GM18873 (cell line): Measurements from ENCODE around the gene EPHA7.

ENCODE experiments used
- ATAC-seq: cut with Tn5 transposase; IDR thresholded peaks from one replicate; pipeline ENCODE4 v1.9.1; 2021; ENCODE audit warnings: mild to moderate bottlenecking, moderate library complexity, moderate number of reproducible peaks; ENCODE audit not compliant: unreplicated experiment, low FRiP score

Gene EPHA7

GRCh38 chr6:93266116-93266817 lies 153.1 kb downstream of the EPHA7 start:
- ATAC-seq = no peak

GRCh38 chr6:93260881-93261280 lies 158.5 kb downstream of the EPHA7 start:
- ATAC-seq = no peak

- no peak for ATAC-seq
These were observed 160.0 kb downstream of the EPHA7 start for GRCh38 chr6:93259332-93259731.

GRCh38 chr6:93252930-93253329 lies 166.4 kb downstream of the EPHA7 start:
- ATAC-seq = no peak

GRCh38 chr6:93248631-93249030 lies 170.7 kb downstream of the EPHA7 start:
- no peak for ATAC-seq

GRCh38 chr6:93243231-93243778 lies 176.1 kb downstream of the EPHA7 start:
- no peak for ATAC-seq

- ATAC-seq = no peak
These were observed 177.3 kb downstream of the EPHA7 start for GRCh38 chr6:93242049-93242448.

GRCh38 chr6:93238632-93239031 lies 180.7 kb downstream of the EPHA7 start:
- no peak for ATAC-seq

- no peak for ATAC-seq
These were observed 183.6 kb downstream of the EPHA7 start for GRCh38 chr6:93235775-93236174.

- ATAC-seq = no peak
These were observed 192.5 kb downstream of the EPHA7 start for GRCh38 chr6:93226822-93227221.

GRCh38 chr6:93222071-93222851 lies 197.1 kb downstream of the EPHA7 start:
- ATAC-seq = no peak

- ATAC-seq = no peak
These were observed 199.9 kb downstream of the EPHA7 start for GRCh38 chr6:93219447-93219846.

GRCh38 chr6:93218096-93218495 lies 201.3 kb downstream of the EPHA7 start:
- ATAC-seq = no peak

- no peak for ATAC-seq
These were observed 206.3 kb downstream of the EPHA7 start for GRCh38 chr6:93213028-93213427.

- no peak for ATAC-seq
These were observed 208.5 kb downstream of the EPHA7 start for GRCh38 chr6:93210908-93211307.

- no peak for ATAC-seq
These were observed 210.0 kb downstream of the EPHA7 start for GRCh38 chr6:93209358-93209757.

- ATAC-seq = no peak
These were observed 222.9 kb downstream of the EPHA7 start for GRCh38 chr6:93196406-93196970.

GRCh38 chr6:93194480-93194879 lies 224.9 kb downstream of the EPHA7 start:
- ATAC-seq = no peak

- no peak for ATAC-seq
These were observed 225.5 kb downstream of the EPHA7 start for GRCh38 chr6:93193868-93194267.
